Suprapubic skin (tissue), 3 donors: ENCODE results near the gene TMPRSS4.

Source experiments
- CTCF ChIP-seq, 2 donors: fragments of 200-600 bp in 1 of 2; fragments of 450-650 bp in 1 of 2; sonication (generic) in 1 of 2; IDR thresholded peaks; one replicate each; pipeline ENCODE4 v1.5.1; 2016 to 2019; ENCODE audit warnings: antibody characterized with exemption in 2 of 2, mild to moderate bottlenecking in 1 of 2, moderate library complexity in 1 of 2
- EP300 ChIP-seq: sonication (generic); formaldehyde crosslinking; IDR thresholded peaks from one replicate; pipeline ENCODE4 v1.6.1; 2017; ENCODE audit warnings: antibody characterized with exemption

GRCh38 chr11:118115048-118115447, 38.2 kb downstream of the TMPRSS4 start:
- TF ChIP-seq CTCF (IDR thresholded peaks at IDR 0.05) (no peak), EP300 (no peak)
